Kidney (tissue), 14 donors: ENCODE measurements around the gene SAMD10. TPM values are rescaled to one million over a fixed set of nuclear protein-coding genes. Genes with fewer than 3 reads are reported as not detected.

Experiments used
- DNase-seq, 5 donors: peaks; one replicate each; pipeline ENCODE4 v3.0.0-alpha.2; 2013 to 2020
- FAIRE-seq: peaks from 2 replicates; lab custom pipeline; 2012; peaks lifted over from hg19 to GRCh38; lab: Jason Lieb, UNC
- H3K27ac ChIP-seq, 2 donors: one replicate each; pipeline ENCODE4 v1.7.0; 2013; ENCODE audit warnings: low read depth in 2 of 2, low read length in 2 of 2, inconsistent platforms in 1 of 2
- H3K27me3 ChIP-seq: one replicate; pipeline ENCODE4 v1.7.1; 2013; ENCODE audit warnings: low read length, inconsistent platforms; ENCODE audit not compliant: control insufficient read depth, insufficient read depth
- H3K36me3 ChIP-seq, 3 donors: one replicate each; pipeline versions ENCODE4 v1.7.0 to v1.7.1; 2013; ENCODE audit warnings: low read length in 3 of 3, control low read depth in 1 of 3, inconsistent platforms in 1 of 3; ENCODE audit not compliant: insufficient read depth in 3 of 3, control insufficient read depth in 2 of 3
- H3K4me1 ChIP-seq, 3 donors: one replicate each; pipeline versions ENCODE4 v1.7.0 to v1.7.1; 2013; ENCODE audit warnings: low read length in 3 of 3, inconsistent platforms in 1 of 3, low read depth in 1 of 3; ENCODE audit not compliant: control insufficient read depth in 2 of 3, insufficient read depth in 2 of 3
- H3K4me3 ChIP-seq, 3 donors: one replicate each; pipeline versions ENCODE4 v1.7.0 to v1.8.1; 2013; ENCODE audit warnings: low read length in 3 of 3, control low read depth in 1 of 3, inconsistent platforms in 1 of 3
- H3K9ac ChIP-seq, 3 donors: one replicate each; pipeline versions ENCODE4 v1.7.0 to v1.7.1; 2013; ENCODE audit warnings: low read length in 3 of 3, control low read depth in 1 of 3, inconsistent platforms in 1 of 3
- H3K9me3 ChIP-seq, 3 donors: one replicate each; pipeline versions ENCODE4 v1.7.0 to v1.7.1; 2013; ENCODE audit warnings: low read length in 3 of 3, control low read depth in 1 of 3, inconsistent platforms in 1 of 3; ENCODE audit not compliant: control insufficient read depth in 2 of 3, insufficient read depth in 1 of 3
- CTCF ChIP-seq: IDR thresholded peaks from 3 replicates; pipeline ENCODE4 v1.5.1; 2012; ENCODE audit warnings: mild to moderate bottlenecking, moderate library complexity, borderline replicate concordance; ENCODE audit not compliant: insufficient read depth; ENCODE audit errors: extremely low read depth
- intact Hi-C: fragments of 100-400 bp; cut with DNase I; formaldehyde crosslinking; loops from one replicate; pipeline ENCODE4 v1.11.1; 2022
- polyA plus RNA-seq: library from polyadenylated mRNA; stranded (reverse); fragments of 350-450 nt; fragmentation: Illumina TruSeq; extraction: RNeasy Lipid Tissue Mini Kit (QIAGEN cat#74804); gene quantifications from one replicate; pipeline ENCODE4 v1.2.3, GENCODE V29; 2014; ENCODE audit warnings: low read depth, low replicate concordance; ENCODE audit not compliant: insufficient read depth
- total RNA-seq: library from RNA; stranded (reverse); fragmentation: NEBNext Ultra II Directional; extraction: Animal tissue kit (Norgen Biotek cat#: 25700); gene quantifications from one replicate; pipeline ENCODE4 v1.2.1, GENCODE V29; 2021
- donor health status: control.
- donor health status: control.
- donor health status: control.
- donor health status: control.
- donor health status: control.
- donor health status: DM: yes; HTN: yes; CAD: no.
- donor health status: Normal renal cell carcinoma (clear cell type).

Gene SAMD10
- total and polyA plus RNA-seq, 2 donors from 2014 or later: 7.9 to 8.5 TPM

DNA sequence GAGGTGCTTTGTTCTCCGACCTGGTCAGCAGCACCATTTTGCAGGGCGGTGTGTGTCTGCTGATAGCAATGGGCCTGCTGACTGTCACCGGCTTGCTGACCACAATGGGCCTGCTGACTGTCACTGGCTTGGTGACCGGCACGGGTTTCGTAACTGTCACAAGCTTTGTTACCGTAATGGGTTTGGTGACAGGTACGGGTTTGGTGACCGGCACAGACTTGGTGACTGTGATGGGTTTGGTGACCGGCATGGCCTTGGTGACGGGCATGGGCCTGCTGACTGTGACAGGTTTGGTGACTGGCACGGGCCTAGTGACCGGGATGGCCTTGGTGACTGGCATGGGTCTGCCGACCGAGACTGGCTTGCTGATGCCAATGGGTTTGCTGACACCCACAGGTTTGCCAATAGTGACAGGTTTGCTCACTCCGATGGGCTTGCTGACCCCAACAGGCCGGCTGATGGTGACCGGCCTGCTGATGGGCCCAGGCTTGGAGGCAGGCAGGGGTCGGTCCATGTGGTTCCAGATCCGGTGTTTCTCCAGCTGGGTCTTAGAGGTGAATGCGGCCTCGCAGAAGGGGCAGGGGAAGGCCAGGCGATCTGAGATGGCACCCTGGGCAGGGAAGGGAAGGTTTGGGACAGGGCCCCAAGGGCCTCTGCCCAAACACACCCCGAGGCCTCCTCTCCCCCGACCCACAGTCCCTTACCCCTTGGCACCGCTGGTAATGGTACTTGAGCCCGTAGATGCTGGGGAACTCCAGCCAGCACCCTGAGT lies 13.1 kb downstream of the SAMD10 start:
- peaks cover 0 to 10% (median 4%) of the 10 kb centered on the region in 3 donors for H3K4me1 ChIP-seq
- no peaks in the 10 kb centered on the region for H3K27me3 ChIP-seq
- no peak overlapping the region for H3K9ac ChIP-seq
- no peak overlapping the region for H3K27ac ChIP-seq
- intact Hi-C loops: no loop called here
- H3K9me3 ChIP-seq: no peaks in the 10 kb centered on the region
- no peak for DNase-seq
- no peak overlapping the region for H3K4me3 ChIP-seq
- H3K36me3 ChIP-seq: peaks cover 7 to 16% (median 13%) of the 10 kb centered on the region in 3 donors
- no peak for FAIRE-seq
- no peak for TF ChIP-seq CTCF

DNA sequence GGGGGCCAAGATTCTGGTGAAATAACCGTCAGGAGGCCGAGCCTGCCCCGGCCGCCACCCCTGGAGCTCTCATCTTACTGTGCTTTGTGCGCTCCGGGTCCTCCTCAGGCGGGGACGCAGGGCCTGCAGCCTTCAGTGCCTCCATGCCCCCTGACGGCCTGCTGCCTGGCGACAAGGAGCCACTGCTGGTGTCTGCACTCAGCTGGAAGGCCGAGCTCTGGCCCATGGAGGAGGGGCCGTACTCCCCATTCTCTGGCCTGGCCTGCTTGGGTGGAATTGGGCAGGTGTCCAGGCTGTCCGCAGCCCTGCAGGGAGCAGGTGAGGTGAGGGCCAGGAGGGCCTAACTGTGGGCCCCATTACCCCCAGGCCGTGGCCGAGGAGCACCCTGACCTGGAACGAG lies 15.0 kb downstream of the SAMD10 start:
- intact Hi-C loops: no loop called here
- DNase-seq (peak in 1 of 5 donors; percentile 66), FAIRE-seq (no peak)
- Histone ChIP-seq H3K4me3 (no peak overlapping the region), H3K4me1 (peaks cover 0 to 7% (median 4%) of the 10 kb centered on the region in 3 donors), H3K9me3 (no peaks in the 10 kb centered on the region), H3K9ac (no peak overlapping the region), H3K36me3 (peaks cover 7 to 16% (median 13%) of the 10 kb centered on the region in 3 donors), H3K27me3 (no peaks in the 10 kb centered on the region), H3K27ac (no peak overlapping the region)
- no peak for TF ChIP-seq CTCF

DNA sequence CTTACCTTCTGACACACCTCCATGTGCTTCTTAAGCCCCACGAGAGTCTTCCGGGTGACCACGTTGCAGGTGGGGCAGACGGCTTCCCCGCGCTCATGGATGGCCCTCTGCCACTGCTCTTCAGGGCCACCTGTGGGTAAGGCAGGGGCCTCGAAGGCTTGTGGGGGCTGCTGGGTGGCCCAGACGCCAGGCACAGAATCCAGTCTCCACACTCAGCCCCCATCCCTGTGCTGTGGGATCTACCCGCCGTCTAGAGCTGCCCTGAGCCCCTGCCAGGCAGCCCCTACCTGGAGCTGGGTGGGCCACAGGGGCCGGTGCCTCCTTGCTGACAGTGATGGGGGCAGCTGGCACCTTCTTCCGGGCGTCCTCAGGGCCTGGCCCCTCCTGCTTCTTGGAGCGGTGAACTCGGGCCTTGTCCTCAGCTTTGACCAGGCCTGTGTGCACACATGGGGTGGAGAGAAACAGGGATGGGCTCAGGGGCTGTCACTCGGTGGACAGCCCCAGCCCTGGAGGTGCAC lies 15.6 kb downstream of the SAMD10 start:
- DNase-seq: peak in 1 of 5 donors; percentile 66
- peaks cover 7 to 16% (median 13%) of the 10 kb centered on the region in 3 donors for H3K36me3 ChIP-seq
- H3K4me3 ChIP-seq: no peak overlapping the region
- no peaks in the 10 kb centered on the region for H3K9me3 ChIP-seq
- no peak for FAIRE-seq
- no peak overlapping the region for H3K27ac ChIP-seq
- no peak overlapping the region for H3K9ac ChIP-seq
- no peak for TF ChIP-seq CTCF
- intact Hi-C loops: no loop called here
- peaks cover 0 to 6% (median 2%) of the 10 kb centered on the region in 3 donors for H3K4me1 ChIP-seq
- no peaks in the 10 kb centered on the region for H3K27me3 ChIP-seq
